ENCODE measurements around the gene TBC1D2B. TPM values are rescaled to one million over a fixed set of nuclear protein-coding genes. Genes with fewer than 3 reads are reported as not detected.
"Not testable (repeated sequence)": the region's sequence is repeated elsewhere in the genome, so short reads cannot be mapped to it uniquely, and the experiment has no call there.

TBC1D2B gene
- total RNA-seq, 1 donor from 2014 or later, result 13.7 TPM

GRCh38 chr15:77975332-77976094 is 102.0 kb downstream of the TBC1D2B start:
- no peaks in the 10 kb centered on the region for H3K36me3 ChIP-seq (ENCODE audit: control insufficient read depth, insufficient read depth, low read length)
- TF ChIP-seq CTCF (IDR thresholded peaks at IDR 0.05; ENCODE audit: insufficient read depth, low read length, severe bottlenecking), result no peak
- FAIRE-seq (peak; percentile 58), DNase-seq (ENCODE audit: low read depth) (no peak)
- H3K4me3 ChIP-seq (ENCODE audit: low read depth, low read length), result no peak overlapping the region
- no peaks in the 10 kb centered on the region for H3K27me3 ChIP-seq (ENCODE audit: control insufficient read depth, insufficient read depth, low read length)

- TF ChIP-seq CTCF (IDR thresholded peaks at IDR 0.05; ENCODE audit: insufficient read depth, low read length, severe bottlenecking), result no peak
- no peak for FAIRE-seq
- no peak for DNase-seq (ENCODE audit: low read depth)
These were observed 102.8 kb downstream of the TBC1D2B start for GRCh38 chr15:77974416-77975331.

GRCh38 chr15:77974098-77974414 is 103.5 kb downstream of the TBC1D2B start:
- Histone ChIP-seq H3K27me3 (ENCODE audit: control insufficient read depth, insufficient read depth, low read length) (no peaks in the 10 kb centered on the region), H3K4me3 (ENCODE audit: low read depth, low read length) (no peak overlapping the region), H3K36me3 (ENCODE audit: control insufficient read depth, insufficient read depth, low read length) (no peaks in the 10 kb centered on the region)
- TF ChIP-seq CTCF (IDR thresholded peaks at IDR 0.05; ENCODE audit: insufficient read depth, low read length, severe bottlenecking), result no peak
- DNase-seq (ENCODE audit: low read depth) (no peak), FAIRE-seq (no peak)

More at GRCh38 chr15:77974416-77975331, 102.8 kb downstream of the TBC1D2B start:
- H3K27me3 ChIP-seq (ENCODE audit: control insufficient read depth, insufficient read depth, low read length), result no peaks in the 10 kb centered on the region
- no peaks in the 10 kb centered on the region for H3K36me3 ChIP-seq (ENCODE audit: control insufficient read depth, insufficient read depth, low read length)
- H3K4me3 ChIP-seq (ENCODE audit: low read depth, low read length), result no peak overlapping the region

- FAIRE-seq, result peak; percentile 88
- H3K36me3 ChIP-seq (ENCODE audit: control insufficient read depth, insufficient read depth, low read length); DNase-seq (ENCODE audit: low read depth); H3K4me3 ChIP-seq (ENCODE audit: low read depth, low read length); H3K27me3 ChIP-seq (ENCODE audit: control insufficient read depth, insufficient read depth, low read length): not testable (repeated sequence)
These were observed 104.0 kb downstream of the TBC1D2B start for GRCh38 chr15:77973273-77974097.

GRCh38 chr15:77972706-77973105 is 104.8 kb downstream of the TBC1D2B start:
- H3K4me3 ChIP-seq (ENCODE audit: low read depth, low read length); FAIRE-seq; H3K36me3 ChIP-seq (ENCODE audit: control insufficient read depth, insufficient read depth, low read length); H3K27me3 ChIP-seq (ENCODE audit: control insufficient read depth, insufficient read depth, low read length); DNase-seq (ENCODE audit: low read depth): not testable (repeated sequence)

- DNase-seq (ENCODE audit: low read depth); FAIRE-seq; H3K27me3 ChIP-seq (ENCODE audit: control insufficient read depth, insufficient read depth, low read length); H3K4me3 ChIP-seq (ENCODE audit: low read depth, low read length); H3K36me3 ChIP-seq (ENCODE audit: control insufficient read depth, insufficient read depth, low read length): not testable (repeated sequence)
These were observed 105.6 kb downstream of the TBC1D2B start for GRCh38 chr15:77971875-77972274.

GRCh38 chr15:77970813-77971360 is 106.6 kb downstream of the TBC1D2B start:
- H3K36me3 ChIP-seq (ENCODE audit: control insufficient read depth, insufficient read depth, low read length); H3K4me3 ChIP-seq (ENCODE audit: low read depth, low read length); H3K27me3 ChIP-seq (ENCODE audit: control insufficient read depth, insufficient read depth, low read length); DNase-seq (ENCODE audit: low read depth); FAIRE-seq: not testable (repeated sequence)

Data from bronchial epithelial cell (primary cell).